ENCODE data around the gene TLN1.
A peak's percentile ranks its signal among the peaks of the same experiment; 100 is the strongest.

The TLN1 gene

GRCh38 chr9:35725362-35725761, 6.6 kb downstream of the TLN1 start:
- no peak overlapping the region for H3K4me3 ChIP-seq (ENCODE audit: low read length)
- TF ChIP-seq, protein P1, sequence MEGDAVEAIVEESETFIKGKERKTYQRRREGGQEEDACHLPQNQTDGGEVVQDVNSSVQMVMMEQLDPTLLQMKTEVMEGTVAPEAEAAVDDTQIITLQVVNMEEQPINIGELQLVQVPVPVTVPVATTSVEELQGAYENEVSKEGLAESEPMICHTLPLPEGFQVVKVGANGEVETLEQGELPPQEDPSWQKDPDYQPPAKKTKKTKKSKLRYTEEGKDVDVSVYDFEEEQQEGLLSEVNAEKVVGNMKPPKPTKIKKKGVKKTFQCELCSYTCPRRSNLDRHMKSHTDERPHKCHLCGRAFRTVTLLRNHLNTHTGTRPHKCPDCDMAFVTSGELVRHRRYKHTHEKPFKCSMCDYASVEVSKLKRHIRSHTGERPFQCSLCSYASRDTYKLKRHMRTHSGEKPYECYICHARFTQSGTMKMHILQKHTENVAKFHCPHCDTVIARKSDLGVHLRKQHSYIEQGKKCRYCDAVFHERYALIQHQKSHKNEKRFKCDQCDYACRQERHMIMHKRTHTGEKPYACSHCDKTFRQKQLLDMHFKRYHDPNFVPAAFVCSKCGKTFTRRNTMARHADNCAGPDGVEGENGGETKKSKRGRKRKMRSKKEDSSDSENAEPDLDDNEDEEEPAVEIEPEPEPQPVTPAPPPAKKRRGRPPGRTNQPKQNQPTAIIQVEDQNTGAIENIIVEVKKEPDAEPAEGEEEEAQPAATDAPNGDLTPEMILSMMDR (conservative IDR thresholded peaks at IDR 0.05; ENCODE audit: low read length), result no peak
- DNase-seq (ENCODE audit: low read depth), result no peak

DNA sequence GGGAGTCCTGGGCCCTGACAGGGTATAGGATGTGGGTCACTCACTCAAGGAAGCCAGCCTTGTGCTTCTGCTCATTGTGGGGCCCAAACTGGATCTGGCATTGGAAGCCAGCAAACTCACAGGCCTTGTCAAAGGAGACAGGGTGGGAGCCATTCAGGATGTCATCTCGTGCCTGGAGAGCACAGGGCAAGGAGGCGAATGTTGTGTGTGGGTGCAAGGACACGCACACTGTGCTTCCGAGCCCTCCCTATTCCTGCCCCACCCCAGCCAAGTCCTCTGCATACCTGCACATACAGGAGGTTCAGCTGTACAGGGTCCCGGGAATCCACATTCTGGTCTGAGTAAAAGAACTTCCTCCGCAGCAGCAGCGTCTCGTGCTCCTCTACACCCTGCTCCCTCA, 8.1 kb downstream of the TLN1 start:
- TF ChIP-seq, protein P1 (conservative IDR thresholded peaks at IDR 0.05; ENCODE audit: low read length), result no peak
- DNase-seq (ENCODE audit: low read depth), result no peak

DNA sequence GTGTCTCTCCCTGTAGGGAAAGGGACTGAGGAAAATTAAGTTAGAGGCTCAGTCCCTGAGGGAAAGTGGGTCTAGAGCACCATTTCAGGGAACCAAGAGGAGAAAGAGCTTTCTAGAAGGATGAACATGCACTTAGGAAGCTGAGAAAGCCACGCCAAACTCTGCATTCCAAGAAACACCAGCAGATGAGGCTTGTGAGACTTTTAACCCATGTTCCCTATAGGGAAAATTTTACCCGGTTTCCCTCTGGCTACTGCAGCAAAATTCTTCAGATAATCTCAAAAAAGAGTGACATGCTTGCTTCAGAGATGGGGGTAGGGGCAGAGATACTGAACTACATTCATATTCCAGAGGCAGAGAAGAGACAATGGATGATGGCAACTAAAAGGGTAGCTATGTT, 8.6 kb downstream of the TLN1 start:
- TF ChIP-seq, protein P1 (conservative IDR thresholded peaks at IDR 0.05; ENCODE audit: low read length), result no peak
- H3K4me3 ChIP-seq (ENCODE audit: low read length), result no peak overlapping the region
- no peak for DNase-seq (ENCODE audit: low read depth)

More for the DNA sequence above, 8.1 kb downstream of the TLN1 start:
- H3K4me3 ChIP-seq (ENCODE audit: low read length), result no peak overlapping the region

GRCh38 chr9:35719546-35719945, 12.4 kb downstream of the TLN1 start:
- TF ChIP-seq, protein P1 (conservative IDR thresholded peaks at IDR 0.05; ENCODE audit: low read length), result no peak
- DNase-seq (ENCODE audit: low read depth), result no peak
- H3K4me3 ChIP-seq (ENCODE audit: low read length), result no peak overlapping the region

- DNase-seq (ENCODE audit: low read depth), result no peak
- H3K4me3 ChIP-seq (ENCODE audit: low read length), result no peak overlapping the region
- TF ChIP-seq, protein P1 (conservative IDR thresholded peaks at IDR 0.05; ENCODE audit: low read length), result no peak
Observed at GRCh38 chr9:35718721-35719511, 13.1 kb downstream of the TLN1 start.

DNA sequence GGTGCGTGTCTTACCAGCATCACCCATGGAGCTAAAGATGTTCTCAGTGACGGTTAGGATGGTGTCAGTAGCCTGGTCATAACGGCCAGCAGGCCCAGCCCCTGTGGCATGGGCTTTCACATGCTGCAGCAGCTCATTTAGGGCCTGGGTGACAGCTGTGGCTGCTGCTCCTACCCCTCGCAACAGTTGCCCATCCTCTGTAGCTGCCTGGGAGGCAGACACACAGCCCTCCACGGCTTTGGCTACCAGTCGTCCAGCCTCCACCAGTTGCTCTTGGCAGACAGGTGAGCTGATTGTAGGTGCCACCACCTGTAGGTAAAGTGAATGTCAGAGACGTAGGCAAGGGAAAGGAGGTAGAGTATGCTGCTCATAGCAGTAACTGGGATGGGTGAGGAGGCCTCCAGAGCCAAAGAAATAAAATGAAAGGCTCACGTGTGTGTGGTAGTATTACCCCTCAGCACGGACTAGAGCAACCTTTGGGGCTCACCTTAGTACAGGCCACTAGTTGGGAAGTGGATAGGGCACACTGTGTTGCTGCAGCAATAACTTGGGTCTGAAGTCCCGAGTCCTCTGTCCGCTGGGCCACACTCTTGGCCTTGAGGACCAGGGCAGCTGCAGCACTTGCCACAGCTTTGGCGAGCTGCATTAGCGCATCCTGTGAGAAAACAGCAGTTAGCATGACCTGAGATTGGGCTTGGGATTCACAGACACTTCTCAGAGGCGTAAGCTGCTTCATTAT, 14.7 kb downstream of the TLN1 start:
- DNase-seq (ENCODE audit: low read depth), result no peak
- H3K4me3 ChIP-seq (ENCODE audit: low read length), result no peak overlapping the region
- TF ChIP-seq, protein P1 (conservative IDR thresholded peaks at IDR 0.05; ENCODE audit: low read length), result no peak

- TF ChIP-seq, protein P1 (conservative IDR thresholded peaks at IDR 0.05; ENCODE audit: low read length), result peak; percentile 14; the same call in 1 of the 2 replicates
- H3K4me3 ChIP-seq (ENCODE audit: low read length), result no peak overlapping the region
- peak; percentile 37 for DNase-seq (ENCODE audit: low read depth)
Observed at GRCh38 chr9:35716230-35716629, 15.8 kb downstream of the TLN1 start.
